ENCODE results near the gene TOLLIP. TPM values are rescaled to one million over a fixed set of nuclear protein-coding genes. Genes with fewer than 3 reads are reported as not detected.
A peak's percentile ranks its signal among the peaks of the same experiment; 100 is the strongest.
"Not testable (repeated sequence)": the region's sequence is repeated elsewhere in the genome, so short reads cannot be mapped to it uniquely, and the experiment has no call there.

TOLLIP gene
- total and polyA plus RNA-seq, 9 of the 15 experiments (the other 6 are each of a cell fraction or from before 2014, with no cell fraction given): 0.23 to 22.8 (median 7.1) TPM

DNA sequence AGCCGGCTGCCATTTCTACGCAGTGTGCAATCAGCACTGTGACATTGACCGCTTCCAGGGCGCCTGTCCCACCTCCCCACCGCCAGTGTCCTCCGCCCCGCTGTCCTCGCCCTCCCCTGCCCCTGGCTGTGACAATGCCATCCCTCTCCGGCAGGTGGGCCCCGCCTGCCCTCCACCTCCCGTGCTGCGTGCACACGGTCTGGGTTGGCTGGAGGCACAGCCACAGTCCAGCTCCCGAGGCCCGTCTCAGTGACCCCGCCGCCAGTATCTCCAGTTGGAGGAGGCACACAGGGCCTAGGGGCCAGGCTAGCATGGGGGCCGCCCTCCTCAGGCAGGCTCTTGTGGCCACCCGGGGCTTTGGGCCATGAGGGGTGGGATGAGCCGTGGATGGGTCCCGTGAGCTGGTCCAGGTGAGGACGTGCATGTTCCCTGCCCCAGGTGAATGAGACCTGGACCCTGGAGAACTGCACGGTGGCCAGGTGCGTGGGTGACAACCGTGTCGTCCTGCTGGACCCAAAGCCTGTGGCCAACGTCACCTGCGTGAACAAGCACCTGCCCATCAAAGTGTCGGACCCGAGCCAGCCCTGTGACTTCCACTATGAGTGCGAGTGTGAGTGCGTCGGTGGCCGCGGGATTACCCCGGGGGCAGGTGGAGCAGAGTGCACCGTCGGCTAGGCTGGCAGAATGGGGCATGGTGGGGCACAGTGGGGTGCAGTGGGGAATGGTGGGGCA is 56.9 kb downstream of the TOLLIP start (continued):
- TF ChIP-seq U2AF1 (optimal IDR thresholded peaks at IDR 0.05; ENCODE audit: low read depth, low read length) (no peak), MAFK (IDR thresholded peaks at IDR 0.05; ENCODE audit: low read length) (no peak), C11orf30 (IDR thresholded peaks at IDR 0.05; ENCODE audit: low read depth) (no peak), SMARCC2 (IDR thresholded peaks at IDR 0.05; ENCODE audit: low read depth) (no peak), ZNF551 (CRISPR knock-in tag; IDR thresholded peaks at IDR 0.05) (no peak)
- TF ChIP-seq, protein P1, sequence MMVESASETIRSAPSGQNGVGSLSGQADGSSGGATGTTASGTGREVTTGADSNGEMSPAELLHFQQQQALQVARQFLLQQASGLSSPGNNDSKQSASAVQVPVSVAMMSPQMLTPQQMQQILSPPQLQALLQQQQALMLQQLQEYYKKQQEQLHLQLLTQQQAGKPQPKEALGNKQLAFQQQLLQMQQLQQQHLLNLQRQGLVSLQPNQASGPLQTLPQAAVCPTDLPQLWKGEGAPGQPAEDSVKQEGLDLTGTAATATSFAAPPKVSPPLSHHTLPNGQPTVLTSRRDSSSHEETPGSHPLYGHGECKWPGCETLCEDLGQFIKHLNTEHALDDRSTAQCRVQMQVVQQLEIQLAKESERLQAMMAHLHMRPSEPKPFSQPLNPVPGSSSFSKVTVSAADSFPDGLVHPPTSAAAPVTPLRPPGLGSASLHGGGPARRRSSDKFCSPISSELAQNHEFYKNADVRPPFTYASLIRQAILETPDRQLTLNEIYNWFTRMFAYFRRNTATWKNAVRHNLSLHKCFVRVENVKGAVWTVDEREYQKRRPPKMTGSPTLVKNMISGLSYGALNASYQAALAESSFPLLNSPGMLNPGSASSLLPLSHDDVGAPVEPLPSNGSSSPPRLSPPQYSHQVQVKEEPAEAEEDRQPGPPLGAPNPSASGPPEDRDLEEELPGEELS (CRISPR knock-in tag; IDR thresholded peaks at IDR 0.05; ENCODE audit: borderline replicate concordance): no peak

DNA sequence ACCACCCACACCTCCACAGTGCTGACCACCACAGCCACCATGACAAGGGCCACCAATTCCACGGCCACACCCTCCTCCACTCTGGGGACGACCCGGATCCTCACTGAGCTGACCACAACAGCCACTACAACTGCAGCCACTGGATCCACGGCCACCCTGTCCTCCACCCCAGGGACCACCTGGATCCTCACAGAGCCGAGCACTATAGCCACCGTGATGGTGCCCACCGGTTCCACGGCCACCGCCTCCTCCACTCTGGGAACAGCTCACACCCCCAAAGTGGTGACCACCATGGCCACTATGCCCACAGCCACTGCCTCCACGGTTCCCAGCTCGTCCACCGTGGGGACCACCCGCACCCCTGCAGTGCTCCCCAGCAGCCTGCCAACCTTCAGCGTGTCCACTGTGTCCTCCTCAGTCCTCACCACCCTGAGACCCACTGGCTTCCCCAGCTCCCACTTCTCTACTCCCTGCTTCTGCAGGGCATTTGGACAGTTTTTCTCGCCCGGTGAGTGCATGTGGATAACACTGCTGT is 58.1 kb downstream of the TOLLIP start:
- Histone ChIP-seq H3K4me1 (replicated peaks in 1 of 2; ENCODE audit: control insufficient read depth in 2 of 2, insufficient read depth in 2 of 2, low read length in 2 of 2) (peaks cover 0 to 4% of the 10 kb centered on the region in 2 experiments; a peak in 2 of 5 replicates), H4K20me1 (replicated peaks; ENCODE audit: control insufficient read depth, insufficient read depth, low read length) (no peaks in the 10 kb centered on the region), H3K4me2 (ENCODE audit: insufficient read depth, low read length) (no peak overlapping the region), H3K9ac (ENCODE audit: insufficient read depth in 1 of 2, low read depth in 2 of 2, low read length in 2 of 2) (no peak overlapping the region), H2AFZ (ENCODE audit: low read depth, low read length) (no peak overlapping the region), H3K27ac (ENCODE audit: extremely low read depth, low read depth, low read length) (no peak overlapping the region), H3K9me3 (replicated peaks; ENCODE audit: control insufficient read depth, insufficient read depth, low read depth, low read length) (peaks cover 1% of the 10 kb centered on the region; the same call in 1 of the 2 replicates), H3K36me3 (ENCODE audit: control insufficient read depth, insufficient read depth, low read length) (no peaks in the 10 kb centered on the region), H3K4me3 (no peak overlapping the region), H3K79me2 (ENCODE audit: control insufficient read depth, insufficient read depth, low read length) (no peaks in the 10 kb centered on the region), H3K27me3 (ENCODE audit: control insufficient read depth in 2 of 2, insufficient read depth in 2 of 2, low read length in 2 of 2) (peaks cover 0 to 13% of the 10 kb centered on the region in 2 experiments; a peak in 2 of 5 replicates), H3K9me1 (ENCODE audit: control insufficient read depth, insufficient read depth, low read length) (no peaks in the 10 kb centered on the region)
- no peak for FAIRE-seq
- 33% methylated on average over 16 of the region's 16 CpGs for WGBS (ENCODE audit: insufficient coverage, low coverage, missing lambda C conversion rate)
- no peak for ATAC-seq
- ChIA-PET POLR2A (no interaction called here), CTCF (ENCODE audit: low intra/inter-chr PET ratio) (no interaction called here)
- intact Hi-C loops (cut with micrococcal nuclease): no loop called here
- DNase-seq (ENCODE audit: extremely low read depth in 1 of 4, low spot score in 3 of 4): no peak
- no TSS peak for BruUV-seq (replicated peaks)
- TF ChIP-seq KLF1 (tag; IDR thresholded peaks at IDR 0.05) (no peak), ZNF75A (CRISPR knock-in tag; IDR thresholded peaks at IDR 0.05) (no peak), SMARCB1 (IDR thresholded peaks at IDR 0.05; ENCODE audit: insufficient read length, low read depth) (no peak)
- TF ChIP-seq, protein P2, sequence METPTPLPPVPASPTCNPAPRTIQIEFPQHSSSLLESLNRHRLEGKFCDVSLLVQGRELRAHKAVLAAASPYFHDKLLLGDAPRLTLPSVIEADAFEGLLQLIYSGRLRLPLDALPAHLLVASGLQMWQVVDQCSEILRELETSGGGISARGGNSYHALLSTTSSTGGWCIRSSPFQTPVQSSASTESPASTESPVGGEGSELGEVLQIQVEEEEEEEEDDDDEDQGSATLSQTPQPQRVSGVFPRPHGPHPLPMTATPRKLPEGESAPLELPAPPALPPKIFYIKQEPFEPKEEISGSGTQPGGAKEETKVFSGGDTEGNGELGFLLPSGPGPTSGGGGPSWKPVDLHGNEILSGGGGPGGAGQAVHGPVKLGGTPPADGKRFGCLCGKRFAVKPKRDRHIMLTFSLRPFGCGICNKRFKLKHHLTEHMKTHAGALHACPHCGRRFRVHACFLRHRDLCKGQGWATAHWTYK (CRISPR knock-in tag; IDR thresholded peaks at IDR 0.05): peak; percentile 74; the same call in 1 of the 2 replicates
- in situ Hi-C loops (cut with MboI): no loop called here

DNA sequence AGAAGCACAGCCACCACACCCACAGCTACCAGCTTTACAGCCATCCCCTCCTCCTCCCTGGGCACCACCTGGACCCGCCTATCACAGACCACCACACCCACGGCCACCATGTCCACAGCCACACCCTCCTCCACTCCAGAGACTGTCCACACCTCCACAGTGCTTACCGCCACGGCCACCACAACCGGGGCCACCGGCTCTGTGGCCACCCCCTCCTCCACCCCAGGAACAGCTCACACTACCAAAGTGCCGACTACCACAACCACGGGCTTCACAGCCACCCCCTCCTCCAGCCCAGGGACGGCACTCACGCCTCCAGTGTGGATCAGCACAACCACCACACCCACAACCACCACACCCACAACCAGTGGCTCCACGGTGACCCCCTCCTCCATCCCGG is 59.0 kb downstream of the TOLLIP start:
- POLR2A ChIA-PET; H3K79me2 ChIP-seq (ENCODE audit: control insufficient read depth, insufficient read depth, low read length); intact Hi-C loops (cut with micrococcal nuclease); H3K9me3 ChIP-seq (replicated peaks; ENCODE audit: control insufficient read depth, insufficient read depth, low read depth, low read length); H3K36me3 ChIP-seq (ENCODE audit: control insufficient read depth, insufficient read depth, low read length); H3K4me2 ChIP-seq (ENCODE audit: insufficient read depth, low read length); H3K4me1 ChIP-seq (replicated peaks in 1 of 2; ENCODE audit: control insufficient read depth in 2 of 2, insufficient read depth in 2 of 2, low read length in 2 of 2); ATAC-seq; in situ Hi-C loops (cut with MboI); DNase-seq (ENCODE audit: extremely low read depth in 1 of 4, low spot score in 3 of 4); CTCF ChIA-PET (ENCODE audit: low intra/inter-chr PET ratio); H4K20me1 ChIP-seq (replicated peaks; ENCODE audit: control insufficient read depth, insufficient read depth, low read length); H2AFZ ChIP-seq (ENCODE audit: low read depth, low read length); BruUV-seq (replicated peaks); FAIRE-seq; H3K9ac ChIP-seq (ENCODE audit: insufficient read depth in 1 of 2, low read depth in 2 of 2, low read length in 2 of 2); H3K9me1 ChIP-seq (ENCODE audit: control insufficient read depth, insufficient read depth, low read length); H3K27ac ChIP-seq (ENCODE audit: extremely low read depth, low read depth, low read length); H3K4me3 ChIP-seq: not testable (repeated sequence)
- 22% methylated on average over 2 of the region's 12 CpGs for WGBS (ENCODE audit: insufficient coverage, low coverage, missing lambda C conversion rate)
- peaks cover 0 to 13% of the 10 kb centered on the region in 2 experiments; a peak in 2 of 5 replicates for H3K27me3 ChIP-seq (ENCODE audit: control insufficient read depth in 2 of 2, insufficient read depth in 2 of 2, low read length in 2 of 2)

Data from K562 (cell line).